Mesodermal cell (in vitro differentiated cells): Measurements from ENCODE around the gene NCCRP1.

ENCODE experiments used
- H3K27ac ChIP-seq: 2 replicates; pipeline ENCODE4 v1.7.0; 2013; ENCODE audit warnings: mild to moderate bottlenecking, low read depth, low read length, moderate library complexity; ENCODE audit not compliant: severe bottlenecking
- H3K36me3 ChIP-seq: 2 replicates; pipeline ENCODE4 v1.7.1; 2013; ENCODE audit warnings: mild to moderate bottlenecking, low read length, moderate library complexity; ENCODE audit not compliant: control insufficient read depth, insufficient read depth
- H3K4me1 ChIP-seq: one replicate; pipeline ENCODE4 v1.7.1; 2013; ENCODE audit warnings: mild to moderate bottlenecking, low read length; ENCODE audit not compliant: insufficient read depth, control insufficient read depth, poor library complexity, severe bottlenecking
- H3K4me3 ChIP-seq: 2 replicates; pipeline ENCODE4 v1.7.0; 2013; ENCODE audit warnings: low read length, control low read depth, mild to moderate bottlenecking; ENCODE audit not compliant: insufficient read depth, poor library complexity, severe bottlenecking; ENCODE audit errors: extremely low read depth
- H3K9me3 ChIP-seq: 2 replicates; pipeline ENCODE4 v1.7.1; 2013; ENCODE audit warnings: mild to moderate bottlenecking, low read length, moderate library complexity; ENCODE audit not compliant: control insufficient read depth
- WGBS, 2 experiments: methylation state at CpG; one replicate each; pipeline ENCODE4 v1.1.5; 2013; ENCODE audit warnings: missing lambda C conversion rate in 2 of 2; ENCODE audit not compliant: insufficient coverage in 2 of 2; 5-methylcytosine and 5-hydroxymethylcytosine counted together

The NCCRP1 gene

DNA sequence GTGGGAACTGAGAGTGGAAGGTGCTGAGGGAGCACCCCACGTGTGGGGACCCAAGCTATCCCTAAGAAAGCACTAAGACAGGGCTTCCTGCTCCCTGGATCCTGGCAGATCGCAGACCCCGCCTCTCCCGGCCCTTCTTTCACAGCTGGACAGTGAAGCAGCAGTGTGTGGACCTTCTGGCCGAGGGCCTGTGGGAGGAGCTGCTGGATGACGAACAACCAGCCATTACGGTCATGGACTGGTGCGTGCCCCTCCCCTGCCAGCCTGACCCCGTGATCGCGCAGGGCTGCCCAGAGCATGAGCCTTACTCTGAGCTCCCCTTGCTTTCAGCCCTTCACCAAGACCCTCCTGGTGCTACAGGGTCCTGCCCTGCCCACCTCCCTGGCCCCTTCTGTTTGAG, 2.3 kb downstream of the NCCRP1 start:
- Histone ChIP-seq H3K4me1 (no peaks in the 10 kb centered on the region), H3K4me3 (no peak overlapping the region), H3K9me3 (no peaks in the 10 kb centered on the region), H3K36me3 (no peaks in the 10 kb centered on the region), H3K27ac (no peak overlapping the region)
- 44 to 46% methylated on average over 10 to 11 of the region's 11 CpGs for WGBS, 2 experiments

- Histone ChIP-seq H3K4me3 (no peak overlapping the region), H3K4me1 (no peaks in the 10 kb centered on the region), H3K27ac (no peak overlapping the region), H3K9me3 (no peaks in the 10 kb centered on the region), H3K36me3 (no peaks in the 10 kb centered on the region)
- whole genome bisulfite sequencing, 2 experiments: 89 to 91% methylated on average over 26 to 32 of the region's 32 CpGs
Measured at GRCh38 chr19:39200066-39200802, 3.5 kb downstream of the NCCRP1 start.

DNA sequence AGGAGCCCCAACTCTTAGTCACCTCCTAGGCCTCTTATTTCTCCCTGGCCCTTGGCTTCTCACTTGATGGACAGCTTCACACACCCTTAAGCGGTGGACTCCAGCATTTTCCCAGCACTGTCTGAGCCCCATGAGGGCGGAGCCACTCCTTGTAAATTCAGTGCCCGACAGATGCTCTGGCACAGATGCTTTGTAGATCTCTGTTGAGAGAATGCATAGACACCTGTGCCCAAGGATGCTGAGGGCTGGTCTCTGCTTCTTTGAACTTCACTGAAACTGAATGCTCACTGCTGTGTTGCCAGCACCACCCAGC, 4.0 kb downstream of the NCCRP1 start:
- H3K9me3 ChIP-seq: no peaks in the 10 kb centered on the region
- WGBS, 2 experiments: 79 to 85% methylated on average over 3 of the region's 3 CpGs
- no peak overlapping the region for H3K4me3 ChIP-seq
- no peaks in the 10 kb centered on the region for H3K4me1 ChIP-seq
- no peak overlapping the region for H3K27ac ChIP-seq
- H3K36me3 ChIP-seq: no peaks in the 10 kb centered on the region

GRCh38 chr19:39202998-39203355, 6.2 kb downstream of the NCCRP1 start:
- Histone ChIP-seq H3K27ac (no peak overlapping the region), H3K4me3 (no peak overlapping the region), H3K4me1 (no peaks in the 10 kb centered on the region), H3K36me3 (no peaks in the 10 kb centered on the region), H3K9me3 (no peaks in the 10 kb centered on the region)
- WGBS, 2 experiments: 89 to 100% methylated on average over 1 of the region's 1 CpG

DNA sequence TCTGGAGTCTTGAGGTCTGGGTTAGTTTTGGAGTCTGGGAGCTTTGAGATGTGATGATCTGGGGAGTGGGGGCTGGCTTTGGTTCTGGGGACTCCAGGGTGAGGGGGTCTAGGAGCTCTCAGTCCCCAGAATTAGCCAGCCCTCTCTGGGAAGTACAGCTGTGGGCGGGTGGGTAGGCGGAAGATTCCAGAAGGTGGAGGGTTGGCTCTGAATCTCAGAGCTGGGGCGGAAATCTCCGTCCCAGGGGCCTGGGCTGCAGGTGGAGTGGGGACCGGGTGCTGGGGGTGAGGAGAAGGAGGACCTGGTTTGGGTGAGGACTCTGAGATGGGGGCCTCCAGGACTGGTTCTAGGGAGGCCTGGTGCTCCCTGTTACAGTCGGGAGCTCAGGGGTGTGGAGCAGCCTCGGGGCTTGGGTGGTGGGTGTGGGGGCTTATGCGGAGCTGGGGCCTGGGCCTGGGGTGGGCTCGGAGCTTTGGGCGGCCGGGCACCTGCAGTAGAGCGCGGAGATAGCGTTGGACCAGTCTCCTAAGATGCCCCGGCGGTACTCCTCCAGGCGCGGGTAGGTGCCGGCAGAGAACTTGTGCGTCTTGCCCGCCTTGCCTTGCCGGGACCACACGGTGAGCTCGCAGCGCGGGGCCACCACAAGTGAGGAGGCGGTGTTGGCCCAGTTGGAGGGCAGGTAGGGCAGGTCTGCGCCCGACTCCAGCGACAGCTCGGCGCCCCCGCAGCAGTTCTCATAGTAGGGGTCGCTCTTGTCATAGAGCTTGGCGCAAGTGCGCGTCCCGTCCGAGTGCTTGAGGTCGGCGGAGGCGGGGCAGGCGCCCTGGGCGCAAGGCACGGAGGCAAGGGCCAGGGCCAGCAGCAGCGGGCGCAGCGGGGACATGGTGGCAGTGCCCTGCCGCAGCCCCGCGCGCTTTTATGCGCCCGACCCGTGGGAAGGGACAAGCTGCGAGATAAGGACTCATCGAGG, 6.9 kb downstream of the NCCRP1 start, which contains the start of gene SYCN:
TSS of gene SYCN (minus strand) at position 892 of the 970 bp plus-strand sequence. CDS start at position 883, 9 bp downstream.
- Histone ChIP-seq H3K4me1 (no peaks in the 10 kb centered on the region), H3K9me3 (no peaks in the 10 kb centered on the region), H3K27ac (no peak within 1 kb of the TSS), H3K4me3 (no peak within 1 kb of the TSS), H3K36me3 (no peaks in the 10 kb centered on the region)
- WGBS, 2 experiments: 50 to 52% methylated on average over 44 to 54 of the region's 57 CpGs

DNA sequence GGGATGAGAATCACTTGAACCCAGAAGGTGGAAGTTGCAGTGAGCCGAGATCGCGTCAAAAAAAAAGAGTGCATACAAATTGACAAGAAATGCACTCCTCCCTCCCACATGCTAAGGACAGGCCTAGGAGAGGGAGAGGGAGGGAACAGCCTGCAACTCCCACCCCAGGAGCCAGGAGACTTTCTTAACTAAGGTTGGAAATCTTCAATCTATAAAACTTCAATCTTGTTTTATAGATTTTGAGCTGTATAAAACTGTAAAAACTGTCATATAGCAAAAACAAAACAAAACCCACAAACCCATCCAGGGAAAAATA, 8.6 kb downstream of the NCCRP1 start:
- H3K4me3 ChIP-seq: no peak overlapping the region
- WGBS, 2 experiments: no CpG with 5 or more reads among the region's 3 CpGs
- H3K9me3 ChIP-seq: no peaks in the 10 kb centered on the region
- no peaks in the 10 kb centered on the region for H3K4me1 ChIP-seq
- H3K27ac ChIP-seq: no peak overlapping the region
- H3K36me3 ChIP-seq: no peaks in the 10 kb centered on the region

DNA sequence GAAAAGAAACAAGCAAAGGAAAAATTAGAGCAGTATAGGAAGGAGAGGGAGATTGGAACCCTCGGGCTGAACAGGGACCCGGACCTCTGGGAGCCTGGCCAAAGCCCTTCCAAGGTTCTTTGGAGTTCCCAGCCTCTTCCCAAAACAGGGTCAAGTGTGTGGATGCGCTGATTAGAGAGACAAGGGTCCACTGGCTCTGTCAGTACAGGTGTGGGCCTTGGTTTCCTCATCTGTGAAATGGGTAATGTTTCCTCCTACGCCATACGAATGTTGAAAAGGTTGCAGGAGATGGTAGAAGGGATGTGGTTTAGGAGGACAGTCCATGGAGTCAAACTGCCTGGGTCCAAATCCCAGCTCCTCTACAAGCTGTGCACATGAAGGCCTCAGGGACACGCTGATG, 9.4 kb downstream of the NCCRP1 start:
- Histone ChIP-seq H3K9me3 (no peaks in the 10 kb centered on the region), H3K27ac (no peak overlapping the region)
- 95 to 100% methylated on average over 4 to 6 of the region's 6 CpGs for whole genome bisulfite sequencing, 2 experiments

GRCh38 chr19:39207293-39207836, 10.6 kb downstream of the NCCRP1 start:
- Histone ChIP-seq H3K4me1 (no peaks in the 10 kb centered on the region), H3K36me3 (no peaks in the 10 kb centered on the region), H3K9me3 (no peaks in the 10 kb centered on the region), H3K4me3 (no peak overlapping the region), H3K27ac (no peak overlapping the region)
- WGBS, 2 experiments: 69 to 83% methylated on average over 3 of the region's 6 CpGs

More for the DNA sequence above, 9.4 kb downstream of the NCCRP1 start:
- Histone ChIP-seq H3K36me3 (no peaks in the 10 kb centered on the region), H3K4me1 (no peaks in the 10 kb centered on the region), H3K4me3 (no peak overlapping the region)

DNA sequence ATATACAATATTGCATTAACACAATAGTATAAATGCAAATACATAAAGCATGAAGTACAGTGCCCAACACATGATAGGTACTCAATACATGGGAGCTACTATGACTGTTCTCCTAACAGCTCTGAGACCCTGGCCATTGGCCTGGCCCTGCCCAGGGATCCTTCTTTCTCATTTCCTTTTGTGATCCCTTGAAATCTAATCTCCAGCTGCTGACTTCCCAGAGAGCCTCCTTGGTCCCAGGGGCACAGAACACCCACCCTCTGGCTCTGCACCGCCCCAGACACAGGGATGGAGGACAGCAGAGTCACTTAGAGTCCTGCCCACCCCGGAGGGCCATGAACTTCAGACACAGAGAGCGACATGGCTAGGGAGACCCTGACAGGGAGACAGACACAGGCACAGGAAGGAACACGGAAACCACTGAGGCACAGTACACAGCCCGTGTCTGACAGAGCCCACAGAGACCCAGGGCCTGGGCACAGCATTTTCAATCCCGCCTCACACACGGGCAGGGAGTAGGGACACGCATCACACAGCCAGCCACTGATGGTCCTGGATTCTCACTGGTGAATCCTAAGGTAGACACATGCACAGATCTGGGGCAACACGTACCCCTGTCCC, 11.5 kb downstream of the NCCRP1 start:
- no peak overlapping the region for H3K27ac ChIP-seq
- H3K9me3 ChIP-seq: no peaks in the 10 kb centered on the region
- H3K36me3 ChIP-seq: no peaks in the 10 kb centered on the region
- no peak overlapping the region for H3K4me3 ChIP-seq
- no peaks in the 10 kb centered on the region for H3K4me1 ChIP-seq
- WGBS, 2 experiments: 79 to 84% methylated on average over 8 to 9 of the region's 9 CpGs

DNA sequence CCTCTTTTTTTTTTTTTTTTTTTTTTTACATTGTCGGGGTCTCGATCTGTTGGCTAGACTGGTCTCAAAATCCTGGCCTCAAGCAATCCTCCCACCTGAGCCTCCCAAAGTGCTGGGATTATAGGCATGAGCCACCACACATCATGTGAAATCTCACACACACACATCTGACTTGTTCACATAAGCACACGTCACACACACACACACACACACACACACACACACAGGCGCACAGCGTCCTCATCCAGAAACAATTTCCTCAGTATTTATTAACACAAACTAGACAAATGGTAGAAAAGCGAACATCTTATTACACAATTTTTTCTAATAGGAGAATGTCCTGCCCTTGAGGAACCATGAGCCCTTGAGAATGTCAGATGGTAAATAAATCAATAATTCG, 12.4 kb downstream of the NCCRP1 start:
- Histone ChIP-seq H3K27ac (no peak overlapping the region), H3K4me1 (no peaks in the 10 kb centered on the region), H3K4me3 (no peak overlapping the region), H3K36me3 (no peaks in the 10 kb centered on the region), H3K9me3 (no peaks in the 10 kb centered on the region)
- WGBS, 2 experiments: 83 to 94% methylated on average over 1 to 2 of the region's 7 CpGs
